GM12878 (cell line): Measurements from ENCODE around the gene HOTAIR. TPM values are rescaled to one million over a fixed set of nuclear protein-coding genes. Genes with fewer than 3 reads are reported as not detected.

Experiments used
- ATAC-seq: fragments of 200-7000 bp; cut with Tn5 transposase; 3 replicates; pipeline ENCODE4 v1.9.1; 2020; ENCODE audit warnings: mild to moderate bottlenecking, moderate library complexity
- BruUV-seq: library from RNA; stranded (reverse); fragments of 400-500 nt; replicated peaks from 2 replicates; lab custom pipeline; 2021; lab: Mats Ljungman, UMichigan
- CTCF ChIA-PET: fragments of 300-600 bp; sonication (Branson Sonifier 250); formaldehyde crosslinking; extraction: SDS; loops from one replicate; lab custom pipeline; 2021; ENCODE audit warnings: inconsistent platforms; lab: Yijun Ruan, JAX
- POLR2A ChIA-PET: fragments of 350-600 bp; formaldehyde crosslinking; extraction: SDS; loops from one replicate; lab custom pipeline; 2021; ENCODE audit warnings: inconsistent platforms; lab: Charles Lee
- RAD21 ChIA-PET: fragments of 300-600 bp; sonication (Branson Sonifier 250); formaldehyde crosslinking; loops from one replicate; lab custom pipeline; 2023; ENCODE audit warnings: antibody characterized with exemption; ENCODE audit not compliant: unreplicated experiment; lab: Charles Lee
- SMC1A ChIA-PET: fragments of 300-600 bp; sonication (Branson Sonifier 250); formaldehyde crosslinking; loops from one replicate; lab custom pipeline; 2023; ENCODE audit not compliant: unreplicated experiment, uncharacterized antibody; lab: Charles Lee
- DNase-seq: peaks from one replicate; pipeline ENCODE4 v3.0.0-alpha.2; 2011; ENCODE audit warnings: low read depth, low spot score
- FAIRE-seq: peaks from 3 replicates; lab custom pipeline; 2011; peaks lifted over from hg19 to GRCh38; lab: Jason Lieb, UNC
- H2AFZ ChIP-seq: 2 replicates; pipeline ENCODE4 v1.6.0; 2011; ENCODE audit warnings: low read depth, low read length, control low read depth; ENCODE audit not compliant: control insufficient read depth
- H3K27ac ChIP-seq: 2 replicates; pipeline ENCODE4 v1.5.1; 2011; ENCODE audit warnings: control low read depth; ENCODE audit not compliant: control insufficient read depth, insufficient read depth
- H3K27me3 ChIP-seq, 2 experiments: replicated peaks in 1 of 2; 2 replicates each; pipeline versions ENCODE4 v1.6.0 to v1.6.1; 2011; ENCODE audit warnings: low read length in 1 of 2; ENCODE audit not compliant: control insufficient read depth in 2 of 2, insufficient read depth in 2 of 2
- H3K36me3 ChIP-seq, 2 experiments: 2 replicates each; pipeline ENCODE4 v1.5.1; 2011; ENCODE audit warnings: low read length in 1 of 2; ENCODE audit not compliant: control insufficient read depth in 2 of 2, insufficient read depth in 2 of 2
- H3K4me1 ChIP-seq: 2 replicates; pipeline ENCODE4 v1.6.1; 2011; ENCODE audit warnings: mild to moderate bottlenecking, low read length, moderate library complexity, mixed read lengths; ENCODE audit not compliant: control insufficient read depth, insufficient read depth
- H3K4me2 ChIP-seq: 2 replicates; pipeline ENCODE4 v1.6.0; 2011; ENCODE audit warnings: control low read depth; ENCODE audit not compliant: control insufficient read depth, insufficient read depth
- H3K4me3 ChIP-seq: fragments of 200-600 bp; sonication (generic); 2 replicates; pipeline ENCODE4 v1.5.1; 2016
- H3K79me2 ChIP-seq: 2 replicates; pipeline ENCODE4 v1.6.0; 2011; ENCODE audit warnings: low read length; ENCODE audit not compliant: control insufficient read depth, insufficient read depth
- H3K9ac ChIP-seq: 2 replicates; pipeline ENCODE4 v1.8.0; 2011; ENCODE audit warnings: low read length, control low read depth, mixed read lengths; ENCODE audit not compliant: control insufficient read depth, insufficient read depth
- H3K9me3 ChIP-seq: replicated peaks from 3 replicates; pipeline ENCODE4 v1.5.1; 2011; ENCODE audit warnings: mild to moderate bottlenecking, low read length; ENCODE audit not compliant: control insufficient read depth, insufficient read depth
- H4K20me1 ChIP-seq: 2 replicates; pipeline ENCODE4 v1.6.0; 2011; ENCODE audit not compliant: control insufficient read depth, insufficient read depth
- CBX3 ChIP-seq: fragments of 200-600 bp; sonication (generic); IDR thresholded peaks from 2 replicates; pipeline ENCODE4 v1.6.1; 2016; ENCODE audit warnings: low read depth, borderline replicate concordance
- IKZF1 ChIP-seq: fragments of 450-650 bp; conservative IDR thresholded peaks from 2 replicates; pipeline ENCODE4 v1.6.1; 2017; ENCODE audit warnings: antibody characterized with exemption, mild to moderate bottlenecking
- IKZF2 ChIP-seq, 2 experiments: fragments of 450-650 bp; IDR thresholded peaks; 2 replicates each; pipeline ENCODE4 v1.6.1; 2017; ENCODE audit warnings: mild to moderate bottlenecking in 2 of 2, moderate library complexity in 2 of 2
- MTA3 ChIP-seq: IDR thresholded peaks from 2 replicates; pipeline ENCODE4 v1.6.1; 2012; ENCODE audit warnings: low read length, inconsistent platforms, borderline replicate concordance
- NR2C1 ChIP-seq: fragments of 450-650 bp; IDR thresholded peaks from 2 replicates; pipeline ENCODE4 v1.6.1; 2017; ENCODE audit warnings: antibody characterized with exemption, mild to moderate bottlenecking, moderate library complexity
- PAX8 ChIP-seq: fragments of 450-650 bp; IDR thresholded peaks from 2 replicates; pipeline ENCODE4 v1.6.1; 2017; ENCODE audit warnings: mild to moderate bottlenecking, moderate library complexity
- SIN3A ChIP-seq: IDR thresholded peaks from 2 replicates; pipeline ENCODE4 v1.6.1; 2012; ENCODE audit warnings: low read depth, low read length, improper control_type of control experiment
- STAT1 ChIP-seq: fragments of 450-650 bp; conservative IDR thresholded peaks from 2 replicates; pipeline ENCODE4 v1.6.1; 2014; ENCODE audit warnings: antibody characterized with exemption, mild to moderate bottlenecking
- SUZ12 ChIP-seq: fragments of 200-600 bp; sonication (generic); IDR thresholded peaks from one replicate; pipeline ENCODE4 v1.6.1; 2018; ENCODE audit warnings: antibody characterized with exemption, mild to moderate bottlenecking; ENCODE audit not compliant: unreplicated experiment
- TCF3 ChIP-seq: IDR thresholded peaks from 2 replicates; pipeline ENCODE4 v1.6.1; 2012; ENCODE audit warnings: low read depth, mild to moderate bottlenecking, low read length, borderline replicate concordance; ENCODE audit not compliant: insufficient read depth
- ZNF24 ChIP-seq: fragments of 450-650 bp; IDR thresholded peaks from 2 replicates; pipeline ENCODE4 v1.6.1; 2017; ENCODE audit warnings: antibody characterized with exemption, mild to moderate bottlenecking
- WGBS: methylation state at CpG from one replicate; pipeline ENCODE4 v1.1.6; 2016; ENCODE audit warnings: low lambda C conversion rate; ENCODE audit not compliant: insufficient replicate concordance, insufficient coverage; ENCODE audit errors: missing lambda C conversion rate; 5-methylcytosine and 5-hydroxymethylcytosine counted together
- in situ Hi-C: fragments of 300-500 bp; cut with MboI; formaldehyde crosslinking; loops from 9 replicates; pipeline ENCODE4 v1.14.3; 2018; ENCODE audit warnings: mixed read lengths
- intact Hi-C: fragments of 100-400 bp; cut with micrococcal nuclease; formaldehyde crosslinking; loops from one replicate; pipeline ENCODE4 v1.14.2; 2022; ENCODE audit not compliant: unreplicated experiment
- polyA plus RNA-seq, 11 experiments: library from polyadenylated mRNA; depleted of rRNA in 4 of 11; unstranded in 6 of 11; stranded (reverse) in 5 of 11; fragments of >200 nt; fragmentation: Nextera tagmentation in 4 of 11; fragmentation: Illumina TruSeq in 1 of 11; extraction: Ambion mirVana in 4 of 11; extraction: Trizol in 1 of 11; gene quantifications; 1 replicate in 1 of 11; 2 replicates in 10 of 11; pipeline versions ENCODE4 v1.2.1 to v1.2.3, GENCODE V29; 2011 to 2016; ENCODE audit warnings: inconsistent platforms in 2 of 11, missing spikeins in 2 of 11, low read depth in 1 of 11
- total RNA-seq, 4 experiments: library from RNA; depleted of rRNA in 3 of 4; stranded (reverse); fragments of >200 nt in 3 of 4; fragmentation: Illumina TruSeq in 1 of 4; extraction: Trizol in 1 of 4; gene quantifications; 2 replicates each; pipeline versions ENCODE4 v1.2.1 to v1.2.3, GENCODE V29; 2013 to 2021
- TF ChIP-seq, protein P1 (sequence below): fragments of 450-650 bp; IDR thresholded peaks from 2 replicates; pipeline ENCODE4 v1.6.1; 2017; ENCODE audit warnings: mild to moderate bottlenecking
- TF ChIP-seq, protein P2 (sequence below): fragments of 450-650 bp; IDR thresholded peaks from 2 replicates; pipeline ENCODE4 v1.6.1; 2017; ENCODE audit warnings: antibody characterized with exemption, mild to moderate bottlenecking, moderate library complexity

The HOTAIR gene
- total and polyA plus RNA-seq, 10 of the 15 experiments (the other 5 are each of a cell fraction or from before 2014, with no cell fraction given): not detected

DNA sequence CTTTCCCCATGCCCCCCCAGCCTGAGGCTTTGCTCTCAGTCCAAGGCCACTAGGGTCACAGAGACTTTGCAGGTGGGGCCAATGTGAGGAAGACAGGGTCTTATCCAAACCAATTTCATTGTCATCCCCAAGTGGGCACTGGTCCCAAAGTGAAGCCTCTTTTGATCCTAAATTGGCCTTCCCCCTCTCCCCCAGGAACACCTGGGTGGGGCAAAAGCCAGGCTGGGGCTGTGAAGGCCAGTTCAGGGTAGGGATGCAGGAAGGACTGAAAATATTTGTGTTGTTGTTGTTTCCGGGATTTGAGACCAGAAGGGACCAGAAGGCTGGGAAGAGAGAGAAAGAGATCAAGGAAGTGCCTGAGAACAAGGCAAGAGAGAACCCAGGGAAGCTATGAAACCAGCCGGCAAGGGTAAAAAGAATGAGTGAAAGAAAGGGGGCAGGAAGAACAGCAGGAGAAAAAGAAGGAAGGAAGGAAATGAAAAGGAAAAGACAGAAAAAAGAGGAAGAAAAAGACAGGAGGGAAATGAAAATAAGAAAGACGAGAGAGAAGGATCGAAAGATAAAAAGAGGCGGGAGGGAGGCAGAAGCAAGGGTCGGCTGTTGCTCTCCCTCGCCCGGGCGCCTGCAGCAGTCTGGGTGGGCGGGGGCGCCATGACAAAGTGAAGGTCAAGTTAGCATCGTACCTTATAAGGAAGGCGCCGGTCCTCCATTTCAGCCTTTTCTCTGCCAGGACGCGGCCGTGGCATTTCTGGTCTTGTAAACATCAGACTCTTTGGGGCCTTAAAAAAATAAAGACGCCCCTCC, 9.3 kb downstream of the HOTAIR start:
- 6% methylated on average over 18 of the region's 18 CpGs for WGBS
- SMC1A ChIA-PET: no interaction called here
- Histone ChIP-seq H4K20me1 (no peaks in the 10 kb centered on the region; the same call in 1 of the 2 replicates), H3K9ac (no peak overlapping the region), H3K27me3 (peaks cover 28 to 65% of the 10 kb centered on the region in 2 experiments), H2AFZ (no peak overlapping the region), H3K79me2 (no peaks in the 10 kb centered on the region), H3K4me1 (no peaks in the 10 kb centered on the region), H3K9me3 (no peaks in the 10 kb centered on the region), H3K4me2 (no peak overlapping the region), H3K4me3 (no peak overlapping the region), H3K27ac (no peak overlapping the region), H3K36me3 (no peaks in the 10 kb centered on the region)
- FAIRE-seq: no peak
- CTCF ChIA-PET: no interaction called here
- in situ Hi-C loops (no loop called here), intact Hi-C loops (no loop called here)
- no TSS peak for BruUV-seq
- POLR2A ChIA-PET: interaction anchor here (1.2 kb wide), 1 partner anchor 11 kb away, joined by 3 read pairs; the partner anchor contains the start of gene HOXC12
- ATAC-seq: no peak
- RAD21 ChIA-PET: no interaction called here
- DNase-seq: no peak
- TF ChIP-seq SUZ12: peak; percentile 46
- TF ChIP-seq, protein P1, sequence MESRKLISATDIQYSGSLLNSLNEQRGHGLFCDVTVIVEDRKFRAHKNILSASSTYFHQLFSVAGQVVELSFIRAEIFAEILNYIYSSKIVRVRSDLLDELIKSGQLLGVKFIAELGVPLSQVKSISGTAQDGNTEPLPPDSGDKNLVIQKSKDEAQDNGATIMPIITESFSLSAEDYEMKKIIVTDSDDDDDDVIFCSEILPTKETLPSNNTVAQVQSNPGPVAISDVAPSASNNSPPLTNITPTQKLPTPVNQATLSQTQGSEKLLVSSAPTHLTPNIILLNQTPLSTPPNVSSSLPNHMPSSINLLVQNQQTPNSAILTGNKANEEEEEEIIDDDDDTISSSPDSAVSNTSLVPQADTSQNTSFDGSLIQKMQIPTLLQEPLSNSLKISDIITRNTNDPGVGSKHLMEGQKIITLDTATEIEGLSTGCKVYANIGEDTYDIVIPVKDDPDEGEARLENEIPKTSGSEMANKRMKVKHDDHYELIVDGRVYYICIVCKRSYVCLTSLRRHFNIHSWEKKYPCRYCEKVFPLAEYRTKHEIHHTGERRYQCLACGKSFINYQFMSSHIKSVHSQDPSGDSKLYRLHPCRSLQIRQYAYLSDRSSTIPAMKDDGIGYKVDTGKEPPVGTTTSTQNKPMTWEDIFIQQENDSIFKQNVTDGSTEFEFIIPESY: no peak

DNA sequence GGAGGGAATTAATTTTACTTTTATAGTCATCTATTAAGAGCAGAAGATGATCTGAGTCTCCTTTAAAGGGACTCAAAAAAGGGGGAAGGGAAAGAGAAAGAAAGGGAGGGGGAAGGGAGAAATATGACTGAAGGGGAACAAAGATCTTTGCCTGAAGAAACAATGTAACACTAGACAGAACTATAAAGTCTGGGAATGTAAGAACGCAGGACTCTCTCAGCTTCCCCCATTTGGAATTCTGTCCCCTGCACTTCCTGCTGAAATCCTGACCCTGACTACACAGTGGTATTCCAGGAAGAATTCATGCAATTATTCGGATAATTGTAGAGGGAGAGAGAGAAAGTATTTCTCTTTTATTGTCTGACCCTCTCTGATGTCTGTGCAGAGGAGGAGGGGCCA, 10.4 kb downstream of the HOTAIR start:
- intact Hi-C loops (no loop called here), in situ Hi-C loops (no loop called here)
- 2% methylated on average over 2 of the region's 2 CpGs for WGBS
- RAD21 ChIA-PET: no interaction called here
- H3K4me3 ChIP-seq: no peak overlapping the region
- no peak for ATAC-seq
- no peak overlapping the region for H3K4me2 ChIP-seq
- CTCF ChIA-PET: no interaction called here
- FAIRE-seq: no peak
- H3K79me2 ChIP-seq: no peaks in the 10 kb centered on the region
- POLR2A ChIA-PET: interaction anchor here (1.2 kb wide), 1 partner anchor 10 kb away, joined by 3 read pairs; the partner anchor contains the start of gene HOXC12
- H3K9me3 ChIP-seq: no peaks in the 10 kb centered on the region
- no peak overlapping the region for H3K27ac ChIP-seq
- no peak overlapping the region for H2AFZ ChIP-seq
- H3K9ac ChIP-seq: no peak overlapping the region
- BruUV-seq: no TSS peak
- no peak for DNase-seq
- H3K36me3 ChIP-seq: no peaks in the 10 kb centered on the region
- no peaks in the 10 kb centered on the region for H3K4me1 ChIP-seq
- SMC1A ChIA-PET: no interaction called here
- H3K27me3 ChIP-seq: peaks cover 33 to 70% of the 10 kb centered on the region in 2 experiments
- no peaks in the 10 kb centered on the region; the same call in 1 of the 2 replicates for H4K20me1 ChIP-seq
- TF ChIP-seq IKZF1 (no peak), SIN3A (no peak), TCF3 (no peak), ZNF24 (no peak), STAT1 (no peak), IKZF2 (IDR thresholded peaks at IDR 0.05) (no peak), PAX8 (no peak), CBX3 (no peak), NR2C1 (no peak), MTA3 (no peak)
- TF ChIP-seq, protein P2, sequence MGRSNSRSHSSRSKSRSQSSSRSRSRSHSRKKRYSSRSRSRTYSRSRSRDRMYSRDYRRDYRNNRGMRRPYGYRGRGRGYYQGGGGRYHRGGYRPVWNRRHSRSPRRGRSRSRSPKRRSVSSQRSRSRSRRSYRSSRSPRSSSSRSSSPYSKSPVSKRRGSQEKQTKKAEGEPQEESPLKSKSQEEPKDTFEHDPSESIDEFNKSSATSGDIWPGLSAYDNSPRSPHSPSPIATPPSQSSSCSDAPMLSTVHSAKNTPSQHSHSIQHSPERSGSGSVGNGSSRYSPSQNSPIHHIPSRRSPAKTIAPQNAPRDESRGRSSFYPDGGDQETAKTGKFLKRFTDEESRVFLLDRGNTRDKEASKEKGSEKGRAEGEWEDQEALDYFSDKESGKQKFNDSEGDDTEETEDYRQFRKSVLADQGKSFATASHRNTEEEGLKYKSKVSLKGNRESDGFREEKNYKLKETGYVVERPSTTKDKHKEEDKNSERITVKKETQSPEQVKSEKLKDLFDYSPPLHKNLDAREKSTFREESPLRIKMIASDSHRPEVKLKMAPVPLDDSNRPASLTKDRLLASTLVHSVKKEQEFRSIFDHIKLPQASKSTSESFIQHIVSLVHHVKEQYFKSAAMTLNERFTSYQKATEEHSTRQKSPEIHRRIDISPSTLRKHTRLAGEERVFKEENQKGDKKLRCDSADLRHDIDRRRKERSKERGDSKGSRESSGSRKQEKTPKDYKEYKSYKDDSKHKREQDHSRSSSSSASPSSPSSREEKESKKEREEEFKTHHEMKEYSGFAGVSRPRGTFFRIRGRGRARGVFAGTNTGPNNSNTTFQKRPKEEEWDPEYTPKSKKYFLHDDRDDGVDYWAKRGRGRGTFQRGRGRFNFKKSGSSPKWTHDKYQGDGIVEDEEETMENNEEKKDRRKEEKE: no peak
